Activated T-cell treated with anti-CD3 and anti-CD28 coated beads for 48 hours (primary cell): Measurements from ENCODE around the gene LCE1C.

ENCODE experiments used
- DNase-seq: peaks from one replicate; pipeline ENCODE4 v3.0.0-alpha.2; 2020; ENCODE audit warnings: low read depth

LCE1C gene

DNA sequence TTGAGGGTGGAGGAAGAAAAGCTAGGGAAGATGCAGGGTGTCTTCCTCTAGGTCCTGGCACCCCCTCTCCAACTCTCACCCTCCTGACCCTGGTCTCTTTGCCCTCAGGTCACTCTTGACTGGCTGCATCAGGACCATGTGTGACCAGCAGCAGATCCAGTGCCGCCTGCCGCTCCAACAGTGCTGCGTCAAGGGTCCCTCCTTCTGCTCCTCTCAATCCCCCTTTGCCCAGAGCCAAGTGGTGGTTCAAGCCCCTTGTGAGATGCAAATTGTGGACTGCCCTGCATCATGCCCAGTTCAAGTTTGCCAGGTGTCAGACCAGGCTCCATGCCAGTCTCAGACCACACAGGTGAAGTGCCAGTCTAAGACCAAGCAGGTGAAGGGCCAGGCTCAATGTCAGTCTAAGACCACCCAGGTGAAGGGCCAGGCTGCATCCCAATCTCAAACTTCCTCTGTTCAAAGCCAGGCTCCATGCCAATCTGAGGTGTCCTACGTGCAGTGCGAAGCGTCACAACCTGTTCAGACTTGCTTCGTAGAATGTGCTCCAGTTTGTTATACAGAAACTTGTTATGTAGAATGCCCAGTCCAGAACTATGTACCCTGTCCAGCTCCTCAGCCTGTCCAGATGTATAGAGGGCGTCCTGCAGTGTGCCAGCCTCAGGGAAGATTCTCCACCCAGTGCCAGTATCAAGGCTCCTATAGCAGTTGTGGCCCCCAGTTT is 46.8 kb downstream of the LCE1C start:
- DNase-seq: no peak

DNA sequence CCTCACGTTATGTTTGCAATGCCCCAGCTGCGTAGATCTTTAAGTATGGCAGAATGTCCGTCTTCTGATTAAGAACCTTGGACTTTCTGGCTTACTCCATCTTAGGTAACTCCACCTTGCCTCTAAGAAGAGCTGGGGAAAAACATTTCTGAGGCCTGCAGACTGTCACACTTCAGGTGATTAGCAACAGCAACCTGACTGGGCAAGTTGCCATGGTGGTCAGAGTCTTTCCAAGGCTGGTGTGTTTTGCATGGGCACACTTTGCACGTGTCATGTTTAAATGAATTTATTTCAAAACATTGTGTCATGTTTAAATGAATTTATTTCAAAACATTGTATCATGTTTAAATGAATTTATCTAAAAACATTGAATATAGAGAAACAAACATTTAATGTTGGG is 47.8 kb downstream of the LCE1C start:
- no peak for DNase-seq

DNA sequence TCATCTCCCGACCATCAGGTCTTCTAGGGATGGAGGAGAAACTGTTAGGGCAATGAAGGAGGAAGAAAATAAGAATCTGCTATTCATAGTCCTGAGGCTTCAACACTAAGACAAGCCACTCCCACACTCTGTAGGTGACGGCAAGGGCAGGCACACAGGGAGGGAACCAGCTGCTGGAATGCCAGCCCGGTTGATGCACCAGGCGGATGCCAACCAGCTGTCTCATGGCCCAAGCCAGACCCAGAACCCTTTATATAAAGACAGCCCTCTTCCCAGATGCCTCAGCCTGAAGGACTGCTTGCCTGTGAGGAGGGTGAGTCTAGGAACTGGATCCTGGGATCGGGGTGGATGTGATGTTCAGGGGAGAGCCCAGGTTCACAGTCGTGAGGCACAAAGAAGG is 48.7 kb downstream of the LCE1C start, which contains the start of gene KPRP:
TSS of gene KPRP (plus strand) at position 279 of the 400 bp plus-strand sequence. CDS start 1,564 bp downstream, outside the sequence.
- no peak for DNase-seq

DNA sequence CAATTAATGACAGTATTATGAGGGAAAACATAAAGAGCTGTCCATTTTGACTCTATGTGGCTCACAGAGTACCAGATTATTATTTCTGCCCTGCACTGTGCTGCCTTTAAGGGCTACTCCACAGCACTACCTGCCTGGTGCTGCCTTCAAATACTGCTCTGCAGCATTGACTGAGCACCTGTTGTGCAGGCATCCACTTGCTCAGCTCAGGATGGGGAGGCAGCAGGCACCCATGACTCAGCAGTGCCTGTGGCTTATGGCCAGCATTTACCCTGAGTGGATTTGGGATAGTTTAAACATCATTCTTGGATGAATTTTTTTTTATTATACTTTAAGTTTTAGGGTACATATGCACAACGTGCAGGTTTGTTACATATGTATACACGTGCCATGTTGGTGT is 49.6 kb downstream of the LCE1C start:
- DNase-seq: no peak
